B cell (primary cell): ENCODE measurements around the gene JADE2. TPM values are rescaled to one million over a fixed set of nuclear protein-coding genes. Genes with fewer than 3 reads are reported as not detected.

Source experiments
- ATAC-seq: fragments of 200-7000 bp; cut with Tn5 transposase; one replicate; pipeline ENCODE4 v1.10.0; 2021; ENCODE audit warnings: low read depth, mild to moderate bottlenecking, moderate number of reproducible peaks, moderate library complexity
- CTCF ChIA-PET: fragments of 350-600 bp; sonication (Branson Sonifier 250); formaldehyde crosslinking; loops from one replicate; lab custom pipeline; 2021; ENCODE audit warnings: antibody characterized with exemption, inconsistent platforms; lab: Charles Lee
- POLR2A ChIA-PET: fragments of 350-600 bp; sonication (Branson Sonifier 250); formaldehyde crosslinking; loops from one replicate; lab custom pipeline; 2021; ENCODE audit warnings: antibody characterized with exemption; lab: Charles Lee
- DNase-seq: peaks from one replicate; pipeline ENCODE4 v3.0.0; 2013
- H2AFZ ChIP-seq: 2 replicates; pipeline ENCODE4 v1.6.1; 2012; ENCODE audit warnings: mild to moderate bottlenecking, low read depth, low read length; ENCODE audit not compliant: insufficient read depth, poor library complexity, severe bottlenecking
- H3K27ac ChIP-seq, 2 donors: 1 replicate in 1 of 2; 2 replicates in 1 of 2; pipeline ENCODE4 v1.5.1; 2012 to 2013; ENCODE audit warnings: low read length in 2 of 2, mild to moderate bottlenecking in 2 of 2, moderate library complexity in 1 of 2
- H3K27me3 ChIP-seq, 4 experiments: fragments of 200-600 bp in 1 of 4; sonication (generic) in 1 of 4; replicated peaks in 1 of 4; 1 replicate in 2 of 4; 2 replicates in 2 of 4; pipeline versions ENCODE4 v1.6.1 to v1.7.0; 2013 to 2016; ENCODE audit warnings: low read length in 3 of 4, mild to moderate bottlenecking in 2 of 4, mixed read lengths in 1 of 4, moderate library complexity in 1 of 4; ENCODE audit not compliant: insufficient read depth in 4 of 4, control insufficient read depth in 3 of 4; ENCODE audit errors: control extremely low read depth in 1 of 4
- H3K36me3 ChIP-seq, 2 experiments: replicated peaks in 1 of 2; 1 replicate in 1 of 2; 2 replicates in 1 of 2; pipeline versions ENCODE4 v1.6.1 to v1.7.1; 2013; ENCODE audit warnings: low read length in 1 of 2; ENCODE audit not compliant: insufficient read depth in 2 of 2, control insufficient read depth in 1 of 2; ENCODE audit errors: control extremely low read depth in 1 of 2, extremely low read depth in 1 of 2
- H3K4me1 ChIP-seq, 2 donors: fragments of 200-600 bp in 1 of 2; sonication (generic) in 1 of 2; 1 replicate in 1 of 2; 2 replicates in 1 of 2; pipeline versions ENCODE4 v1.5.1 to v1.6.1; 2013 to 2017; ENCODE audit warnings: low read length in 2 of 2; ENCODE audit not compliant: control insufficient read depth in 2 of 2, insufficient read depth in 2 of 2
- H3K4me2 ChIP-seq: replicated peaks from 2 replicates; pipeline ENCODE3; 2012; ENCODE audit warnings: mild to moderate bottlenecking, low read depth, low read length; ENCODE audit not compliant: poor library complexity, severe bottlenecking
- H3K4me3 ChIP-seq, 5 experiments: fragments of 200-600 bp in 1 of 5; sonication (generic) in 1 of 5; 1 replicate in 3 of 5; 2 replicates in 2 of 5; pipeline versions ENCODE4 v1.5.1 to v1.7.0; 2011 to 2016; ENCODE audit warnings: low read length in 4 of 5, mild to moderate bottlenecking in 4 of 5, low read depth in 2 of 5, control low read depth in 1 of 5, moderate library complexity in 1 of 5; ENCODE audit not compliant: insufficient read depth in 1 of 5; ENCODE audit errors: control extremely low read depth in 1 of 5, extremely low read depth in 1 of 5
- H3K79me2 ChIP-seq: fragments of 200-600 bp; sonication (generic); one replicate; pipeline ENCODE4 v1.6.0; 2016; ENCODE audit warnings: low read length; ENCODE audit not compliant: control insufficient read depth, insufficient read depth
- H3K9ac ChIP-seq: fragments of 200-600 bp; sonication (generic); 2 replicates; pipeline ENCODE4 v1.6.1; 2017; ENCODE audit warnings: mild to moderate bottlenecking, low read length, moderate library complexity
- H3K9me3 ChIP-seq, 3 donors: one replicate each; pipeline versions ENCODE4 v1.6.1 to v1.7.1; 2013; ENCODE audit warnings: low read length in 2 of 3; ENCODE audit not compliant: control insufficient read depth in 2 of 3, insufficient read depth in 1 of 3; ENCODE audit errors: control extremely low read depth in 1 of 3
- H4K20me1 ChIP-seq: 2 replicates; pipeline ENCODE4 v1.6.0; 2012; ENCODE audit warnings: mild to moderate bottlenecking, low read length; ENCODE audit not compliant: insufficient read depth, control insufficient read depth, poor library complexity, severe bottlenecking
- H3K27ac Mint-ChIP-seq: one replicate; pipeline ENCODE4 v1.8.0; 2021; ENCODE audit warnings: mixed read lengths
- H3K27me3 Mint-ChIP-seq: one replicate; pipeline ENCODE4 v1.8.0; 2021; ENCODE audit warnings: mixed read lengths
- H3K4me1 Mint-ChIP-seq: one replicate; pipeline ENCODE4 v1.8.0; 2021; ENCODE audit warnings: mixed read lengths
- H3K4me3 Mint-ChIP-seq: one replicate; pipeline ENCODE4 v1.8.0; 2021; ENCODE audit warnings: mixed read lengths
- H3K9me3 Mint-ChIP-seq: one replicate; pipeline ENCODE4 v1.8.0; 2022; ENCODE audit warnings: mixed read lengths; ENCODE audit not compliant: insufficient read depth
- EZH2 ChIP-seq: IDR thresholded peaks from 2 replicates; pipeline ENCODE4 v1.6.1; 2012; ENCODE audit warnings: borderline replicate concordance, low read depth, mild to moderate bottlenecking, moderate library complexity, low read length; ENCODE audit not compliant: insufficient read depth, poor library complexity, severe bottlenecking
- WGBS: methylation state at CpG from one replicate; pipeline ENCODE4 v1.1.5; 2013; ENCODE audit warnings: missing lambda C conversion rate; ENCODE audit not compliant: insufficient coverage; 5-methylcytosine and 5-hydroxymethylcytosine counted together
- intact Hi-C: fragments of 100-400 bp; cut with micrococcal nuclease; formaldehyde crosslinking; loops from one replicate; pipeline ENCODE4 v1.10.0; 2022
- polyA plus RNA-seq: library from polyadenylated mRNA; depleted of rRNA; stranded (reverse); fragments of >200 nt; gene quantifications from 2 replicates; pipeline ENCODE4 v1.2.3, GENCODE V29; 2012
- total RNA-seq, 2 donors: library from RNA; stranded (reverse); fragments of 120-200 nt in 1 of 2; gene quantifications; 1 replicate in 1 of 2; 2 replicates in 1 of 2; pipeline versions ENCODE4 v1.2.3 to v1.2.4, GENCODE V29; 2013 to 2022
- TF ChIP-seq, protein P1 (sequence below): fragments of 200-600 bp; IDR thresholded peaks from one replicate; pipeline ENCODE4 v1.8.0; 2022; ENCODE audit warnings: antibody characterized with exemption, mild to moderate bottlenecking

Gene JADE2
- total and polyA plus RNA-seq, 2 donors (not counting 1 experiment from before 2014, with no cell fraction given), result 80.5 to 247 TPM

DNA sequence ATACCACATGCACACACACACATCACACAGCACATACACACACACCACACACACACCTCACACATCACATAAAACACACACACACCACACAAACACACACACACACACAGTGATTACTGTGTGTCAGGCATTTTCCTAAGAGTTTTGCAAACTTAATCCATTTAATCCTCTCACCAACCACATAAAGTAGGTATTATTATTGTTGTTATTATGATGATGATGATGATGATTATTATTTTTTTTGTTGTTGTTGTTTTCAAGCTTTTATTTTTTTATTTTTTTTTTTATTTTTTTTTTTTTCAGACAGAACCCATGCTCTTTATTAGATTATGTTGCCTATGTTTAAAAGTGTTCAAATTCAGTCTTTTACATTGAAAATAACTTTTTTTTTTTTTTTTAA lies 31.5 kb downstream of the JADE2 start:
- TF ChIP-seq, protein P1, sequence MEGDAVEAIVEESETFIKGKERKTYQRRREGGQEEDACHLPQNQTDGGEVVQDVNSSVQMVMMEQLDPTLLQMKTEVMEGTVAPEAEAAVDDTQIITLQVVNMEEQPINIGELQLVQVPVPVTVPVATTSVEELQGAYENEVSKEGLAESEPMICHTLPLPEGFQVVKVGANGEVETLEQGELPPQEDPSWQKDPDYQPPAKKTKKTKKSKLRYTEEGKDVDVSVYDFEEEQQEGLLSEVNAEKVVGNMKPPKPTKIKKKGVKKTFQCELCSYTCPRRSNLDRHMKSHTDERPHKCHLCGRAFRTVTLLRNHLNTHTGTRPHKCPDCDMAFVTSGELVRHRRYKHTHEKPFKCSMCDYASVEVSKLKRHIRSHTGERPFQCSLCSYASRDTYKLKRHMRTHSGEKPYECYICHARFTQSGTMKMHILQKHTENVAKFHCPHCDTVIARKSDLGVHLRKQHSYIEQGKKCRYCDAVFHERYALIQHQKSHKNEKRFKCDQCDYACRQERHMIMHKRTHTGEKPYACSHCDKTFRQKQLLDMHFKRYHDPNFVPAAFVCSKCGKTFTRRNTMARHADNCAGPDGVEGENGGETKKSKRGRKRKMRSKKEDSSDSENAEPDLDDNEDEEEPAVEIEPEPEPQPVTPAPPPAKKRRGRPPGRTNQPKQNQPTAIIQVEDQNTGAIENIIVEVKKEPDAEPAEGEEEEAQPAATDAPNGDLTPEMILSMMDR, result no peak
- TF ChIP-seq EZH2, result no peak
- POLR2A ChIA-PET, result interaction anchor here (0.7 kb wide), 2 partner anchors 161 to 289 kb away, joined by 3 read pairs; partner anchors contain the start of gene C5orf24
- H3K9me3 Mint-ChIP-seq, result no peaks in the 10 kb centered on the region
- Histone ChIP-seq H4K20me1 (peaks cover 59% of the 10 kb centered on the region), H3K4me3 (no peak overlapping the region), H3K27me3 (no peaks in the 10 kb centered on the region), H2AFZ (no peak overlapping the region), H3K9ac (no peak overlapping the region), H3K9me3 (no peaks in the 10 kb centered on the region), H3K4me1 (peaks cover 37 to 50% of the 10 kb centered on the region in 2 donors), H3K79me2 (peaks cover 61% of the 10 kb centered on the region), H3K4me2 (no peak overlapping the region), H3K36me3 (peaks cover 0 to 74% of the 10 kb centered on the region in 2 experiments), H3K27ac (peak overlapping the region in 1 of 2 donors; percentile 98)
- intact Hi-C loops, result no loop called here
- peak overlapping the region; percentile 57 for H3K27ac Mint-ChIP-seq
- H3K27me3 Mint-ChIP-seq, result no peaks in the 10 kb centered on the region
- peaks cover 53% of the 10 kb centered on the region for H3K4me1 Mint-ChIP-seq
- CTCF ChIA-PET, result interaction anchor here (5.0 kb wide), 1 partner anchor 31 kb away, joined by 76 read pairs; the partner anchor contains the start of gene JADE2
- ATAC-seq (no peak), DNase-seq (no peak)
- H3K4me3 Mint-ChIP-seq, result peak overlapping the region; percentile 68

DNA sequence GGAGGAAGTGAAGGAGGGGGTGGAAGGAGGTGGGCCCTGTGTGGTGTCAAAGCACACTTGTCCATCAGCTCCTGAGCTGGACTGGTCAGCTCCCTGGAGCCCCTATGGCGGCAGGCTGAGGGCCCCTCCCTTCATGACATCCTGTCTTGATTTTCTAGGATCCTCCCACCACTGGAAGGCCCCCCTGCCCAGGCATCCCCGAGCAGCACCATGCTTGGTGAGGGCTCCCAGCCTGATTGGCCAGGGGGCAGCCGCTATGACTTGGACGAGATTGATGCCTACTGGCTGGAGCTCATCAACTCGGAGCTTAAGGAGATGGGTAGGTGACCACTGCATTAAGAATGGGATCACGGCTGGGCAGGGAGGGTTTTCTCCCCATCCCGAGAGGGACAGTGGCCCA lies 34.2 kb downstream of the JADE2 start:
- no peak overlapping the region for H3K4me3 ChIP-seq
- no peak for TF ChIP-seq EZH2
- TF ChIP-seq, protein P1, result no peak
- no peak overlapping the region for H2AFZ ChIP-seq
- ChIA-PET CTCF (interaction anchor here (2.1 to 3.0 kb wide), 2 partner anchors 18 to 32 kb away, joined by 8 to 10 read pairs; no protein-coding TSS in a partner anchor), POLR2A (interaction anchor here (1.3 kb wide), 1 partner anchor 15 kb away, joined by 3 read pairs; no protein-coding TSS in a partner anchor)
- H3K4me3 Mint-ChIP-seq, result no peak overlapping the region
- H3K27ac ChIP-seq, result peak overlapping the region in 1 of 2 donors; percentile 32
- no peak overlapping the region for H3K27ac Mint-ChIP-seq
- peaks cover 29% of the 10 kb centered on the region for H3K4me1 Mint-ChIP-seq
- peaks cover 85% of the 10 kb centered on the region for H4K20me1 ChIP-seq
- WGBS, result 93% methylated on average over 7 of the region's 7 CpGs
- H3K9ac ChIP-seq, result no peak overlapping the region
- peaks cover 0 to 84% of the 10 kb centered on the region in 2 experiments for H3K36me3 ChIP-seq
- H3K4me2 ChIP-seq, result no peak overlapping the region
- H3K27me3 ChIP-seq, result no peaks in the 10 kb centered on the region
- H3K27me3 Mint-ChIP-seq, result no peaks in the 10 kb centered on the region
- DNase-seq, result no peak
- H3K9me3 Mint-ChIP-seq, result no peaks in the 10 kb centered on the region
- no peak for ATAC-seq
- H3K4me1 ChIP-seq, result peaks cover 23% of the 10 kb centered on the region in 2 donors
- no peaks in the 10 kb centered on the region for H3K9me3 ChIP-seq
- intact Hi-C loops, result no loop called here
- H3K79me2 ChIP-seq, result peaks cover 84% of the 10 kb centered on the region
